Measurements from ENCODE around the gene PLVAP.

GRCh38 chr19:17337675-17338432 lies 39.3 kb downstream of the PLVAP start:
- TF ChIP-seq, protein P1, sequence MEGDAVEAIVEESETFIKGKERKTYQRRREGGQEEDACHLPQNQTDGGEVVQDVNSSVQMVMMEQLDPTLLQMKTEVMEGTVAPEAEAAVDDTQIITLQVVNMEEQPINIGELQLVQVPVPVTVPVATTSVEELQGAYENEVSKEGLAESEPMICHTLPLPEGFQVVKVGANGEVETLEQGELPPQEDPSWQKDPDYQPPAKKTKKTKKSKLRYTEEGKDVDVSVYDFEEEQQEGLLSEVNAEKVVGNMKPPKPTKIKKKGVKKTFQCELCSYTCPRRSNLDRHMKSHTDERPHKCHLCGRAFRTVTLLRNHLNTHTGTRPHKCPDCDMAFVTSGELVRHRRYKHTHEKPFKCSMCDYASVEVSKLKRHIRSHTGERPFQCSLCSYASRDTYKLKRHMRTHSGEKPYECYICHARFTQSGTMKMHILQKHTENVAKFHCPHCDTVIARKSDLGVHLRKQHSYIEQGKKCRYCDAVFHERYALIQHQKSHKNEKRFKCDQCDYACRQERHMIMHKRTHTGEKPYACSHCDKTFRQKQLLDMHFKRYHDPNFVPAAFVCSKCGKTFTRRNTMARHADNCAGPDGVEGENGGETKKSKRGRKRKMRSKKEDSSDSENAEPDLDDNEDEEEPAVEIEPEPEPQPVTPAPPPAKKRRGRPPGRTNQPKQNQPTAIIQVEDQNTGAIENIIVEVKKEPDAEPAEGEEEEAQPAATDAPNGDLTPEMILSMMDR (conservative IDR thresholded peaks at IDR 0.05): no peak
- TF ChIP-seq ZFX (IDR thresholded peaks at IDR 0.05): peak; percentile 40; the same call in 1 of the 2 replicates
